RKO (cell line): Measurements from ENCODE around the gene FBXO40.

Experiments used
- DNase-seq: peaks from one replicate; pipeline ENCODE4 v3.0.0-alpha.2; 2016; ENCODE audit warnings: low spot score

Gene FBXO40

GRCh38 chr3:121621491-121621890 lies 28.3 kb downstream of the FBXO40 start:
- no peak for DNase-seq

- DNase-seq: no peak
Measured at GRCh38 chr3:121624147-121624899, 31.1 kb downstream of the FBXO40 start.

- DNase-seq: no peak
Measured at GRCh38 chr3:121626495-121626894, 33.3 kb downstream of the FBXO40 start.

- no peak for DNase-seq
Measured at GRCh38 chr3:121627211-121627610, 34.0 kb downstream of the FBXO40 start.

GRCh38 chr3:121627622-121628021 lies 34.4 kb downstream of the FBXO40 start:
- DNase-seq: no peak

- no peak for DNase-seq
Measured at GRCh38 chr3:121629601-121630000, 36.4 kb downstream of the FBXO40 start.

GRCh38 chr3:121630355-121630754 lies 37.2 kb downstream of the FBXO40 start:
- no peak for DNase-seq

GRCh38 chr3:121637922-121638321 lies 44.7 kb downstream of the FBXO40 start:
- DNase-seq: no peak

- DNase-seq: no peak
Measured at GRCh38 chr3:121641127-121641526, 47.9 kb downstream of the FBXO40 start.

GRCh38 chr3:121642601-121643314 lies 49.6 kb downstream of the FBXO40 start:
- no peak for DNase-seq

- no peak for DNase-seq
Measured at GRCh38 chr3:121645054-121645453, 51.9 kb downstream of the FBXO40 start.

- no peak for DNase-seq
Measured at GRCh38 chr3:121648219-121648958, 55.2 kb downstream of the FBXO40 start.

GRCh38 chr3:121649645-121650044 lies 56.5 kb downstream of the FBXO40 start:
- DNase-seq: no peak

- DNase-seq: no peak
Measured at GRCh38 chr3:121651684-121652083, 58.5 kb downstream of the FBXO40 start.

GRCh38 chr3:121654493-121655385 lies 61.6 kb downstream of the FBXO40 start:
- no peak for DNase-seq

- no peak for DNase-seq
Measured at GRCh38 chr3:121658716-121659435, 65.7 kb downstream of the FBXO40 start.

- DNase-seq: no peak
Measured at GRCh38 chr3:121659586-121659985, 66.4 kb downstream of the FBXO40 start.

- DNase-seq: no peak
Measured at GRCh38 chr3:121660356-121661171, 67.4 kb downstream of the FBXO40 start, which contains the start of gene HCLS1. Gene HCLS1, minus strand, starts transcription at chr3:121660903. Its CDS starts 2,556 bp downstream, at chr3:121658347.

GRCh38 chr3:121661376-121661775 lies 68.2 kb downstream of the FBXO40 start:
- no peak for DNase-seq

GRCh38 chr3:121662742-121663141 lies 69.6 kb downstream of the FBXO40 start:
- DNase-seq: no peak
